HAP-1 (cell line): ENCODE results near the gene TBC1D17.

Experiments
- DNase-seq, 2 experiments: peaks; one replicate each; pipeline ENCODE4 v3.0.0-alpha.2; 2016 to 2020; ENCODE audit warnings: low spot score in 2 of 2
- H3K27me3 ChIP-seq: fragments of 250-450 bp; sonication (Bioruptor Pico); 2 replicates; pipeline ENCODE4 v1.5.1; 2020; ENCODE audit warnings: low read depth, mild to moderate bottlenecking, moderate library complexity
- H3K36me3 ChIP-seq: fragments of 250-450 bp; sonication (Bioruptor Pico); replicated peaks from 2 replicates; pipeline ENCODE4 v1.5.1; 2020; ENCODE audit warnings: mild to moderate bottlenecking
- H3K4me1 ChIP-seq: fragments of 250-450 bp; sonication (Bioruptor Pico); 2 replicates; pipeline ENCODE4 v1.5.1; 2020; ENCODE audit warnings: mild to moderate bottlenecking
- H3K4me3 ChIP-seq: fragments of 250-450 bp; sonication (Bioruptor Pico); 2 replicates; pipeline ENCODE4 v1.5.1; 2020; ENCODE audit warnings: mild to moderate bottlenecking, moderate library complexity
- H3K9me3 ChIP-seq: fragments of 250-450 bp; sonication (Bioruptor Pico); 2 replicates; pipeline ENCODE4 v1.5.1; 2020; ENCODE audit warnings: mild to moderate bottlenecking, moderate library complexity
- in situ Hi-C: fragments of 300-500 bp; cut with MboI; formaldehyde crosslinking; loops from 3 replicates; pipeline ENCODE4 v1.14.3; 2020; ENCODE audit warnings: low sequenced_read_pairs, inconsistent platforms, mixed read lengths

TBC1D17 gene

GRCh38 chr19:49880162-49880869 is 2.8 kb downstream of the TBC1D17 start:
- in situ Hi-C loops, result no loop called here
- no peaks in the 10 kb centered on the region for H3K9me3 ChIP-seq
- H3K27me3 ChIP-seq, result no peaks in the 10 kb centered on the region
- DNase-seq, result no peak
- peaks cover 5% of the 10 kb centered on the region for H3K4me1 ChIP-seq
- peaks cover 42% of the 10 kb centered on the region for H3K36me3 ChIP-seq
- H3K4me3 ChIP-seq, result no peak overlapping the region

GRCh38 chr19:49881186-49881585 is 3.7 kb downstream of the TBC1D17 start:
- Histone ChIP-seq H3K27me3 (no peaks in the 10 kb centered on the region), H3K4me3 (no peak overlapping the region), H3K9me3 (no peaks in the 10 kb centered on the region), H3K4me1 (peaks cover 5% of the 10 kb centered on the region), H3K36me3 (peaks cover 42% of the 10 kb centered on the region)
- no peak for DNase-seq
- in situ Hi-C loops, result no loop called here

GRCh38 chr19:49881672-49882394 is 4.3 kb downstream of the TBC1D17 start:
- in situ Hi-C loops, result no loop called here
- no peak overlapping the region for H3K4me3 ChIP-seq
- peaks cover 42% of the 10 kb centered on the region for H3K36me3 ChIP-seq
- no peak for DNase-seq
- H3K4me1 ChIP-seq, result peaks cover 5% of the 10 kb centered on the region
- H3K27me3 ChIP-seq, result no peaks in the 10 kb centered on the region
- H3K9me3 ChIP-seq, result no peaks in the 10 kb centered on the region

GRCh38 chr19:49882643-49883042 is 5.1 kb downstream of the TBC1D17 start:
- peaks cover 5% of the 10 kb centered on the region for H3K4me1 ChIP-seq
- in situ Hi-C loops, result no loop called here

GRCh38 chr19:49883094-49883493 is 5.6 kb downstream of the TBC1D17 start:
- Histone ChIP-seq H3K9me3 (no peaks in the 10 kb centered on the region), H3K4me3 (no peak overlapping the region), H3K27me3 (no peaks in the 10 kb centered on the region), H3K36me3 (peaks cover 42% of the 10 kb centered on the region), H3K4me1 (peaks cover 5% of the 10 kb centered on the region)
- in situ Hi-C loops, result no loop called here
- no peak for DNase-seq

More at GRCh38 chr19:49882643-49883042, 5.1 kb downstream of the TBC1D17 start:
- Histone ChIP-seq H3K27me3 (no peaks in the 10 kb centered on the region), H3K36me3 (peaks cover 42% of the 10 kb centered on the region), H3K4me3 (no peak overlapping the region), H3K9me3 (no peaks in the 10 kb centered on the region)
- no peak for DNase-seq

GRCh38 chr19:49884109-49884508 is 6.6 kb downstream of the TBC1D17 start:
- Histone ChIP-seq H3K4me3 (no peak overlapping the region), H3K4me1 (no peaks in the 10 kb centered on the region), H3K36me3 (peaks cover 42% of the 10 kb centered on the region), H3K27me3 (no peaks in the 10 kb centered on the region), H3K9me3 (no peaks in the 10 kb centered on the region)
- no peak for DNase-seq
- in situ Hi-C loops, result no loop called here

GRCh38 chr19:49884760-49885159 is 7.3 kb downstream of the TBC1D17 start:
- no peak for DNase-seq
- no peaks in the 10 kb centered on the region for H3K27me3 ChIP-seq
- H3K4me1 ChIP-seq, result no peaks in the 10 kb centered on the region
- no peak overlapping the region for H3K4me3 ChIP-seq
- H3K36me3 ChIP-seq, result peaks cover 42% of the 10 kb centered on the region
- no peaks in the 10 kb centered on the region for H3K9me3 ChIP-seq
- in situ Hi-C loops, result no loop called here

GRCh38 chr19:49887037-49887664 is 9.6 kb downstream of the TBC1D17 start:
- no peak overlapping the region for H3K4me3 ChIP-seq
- in situ Hi-C loops, result no loop called here
- H3K9me3 ChIP-seq, result no peaks in the 10 kb centered on the region
- H3K4me1 ChIP-seq, result no peaks in the 10 kb centered on the region
- no peak for DNase-seq
- H3K27me3 ChIP-seq, result no peaks in the 10 kb centered on the region
- peaks cover 23% of the 10 kb centered on the region for H3K36me3 ChIP-seq

- DNase-seq, result no peak
- Histone ChIP-seq H3K27me3 (no peaks in the 10 kb centered on the region), H3K9me3 (no peaks in the 10 kb centered on the region), H3K4me1 (no peaks in the 10 kb centered on the region), H3K36me3 (peaks cover 15% of the 10 kb centered on the region), H3K4me3 (no peak overlapping the region)
- in situ Hi-C loops, result no loop called here
Observed at GRCh38 chr19:49887665-49888509, 10.4 kb downstream of the TBC1D17 start.

GRCh38 chr19:49888510-49888824 is 11.0 kb downstream of the TBC1D17 start:
- H3K9me3 ChIP-seq, result no peaks in the 10 kb centered on the region

GRCh38 chr19:49889038-49889686 is 11.7 kb downstream of the TBC1D17 start:
- in situ Hi-C loops, result no loop called here
- Histone ChIP-seq H3K4me3 (no peak overlapping the region), H3K27me3 (no peaks in the 10 kb centered on the region), H3K9me3 (no peaks in the 10 kb centered on the region), H3K4me1 (no peaks in the 10 kb centered on the region), H3K36me3 (peaks cover 7% of the 10 kb centered on the region)
- DNase-seq, result no peak

More at GRCh38 chr19:49888510-49888824, 11.0 kb downstream of the TBC1D17 start:
- Histone ChIP-seq H3K4me3 (no peak overlapping the region), H3K36me3 (peaks cover 11% of the 10 kb centered on the region), H3K4me1 (no peaks in the 10 kb centered on the region), H3K27me3 (no peaks in the 10 kb centered on the region)
- no peak for DNase-seq
- in situ Hi-C loops, result no loop called here

GRCh38 chr19:49889687-49890348 is 12.3 kb downstream of the TBC1D17 start:
- no peak for DNase-seq
- H3K36me3 ChIP-seq, result peaks cover under 1% of the 10 kb centered on the region
- H3K4me1 ChIP-seq, result no peaks in the 10 kb centered on the region
- in situ Hi-C loops, result no loop called here
- no peak overlapping the region for H3K4me3 ChIP-seq
- no peaks in the 10 kb centered on the region for H3K27me3 ChIP-seq
- no peaks in the 10 kb centered on the region for H3K9me3 ChIP-seq
